ENCODE results near the gene CYP27B1.

Gene CYP27B1

DNA sequence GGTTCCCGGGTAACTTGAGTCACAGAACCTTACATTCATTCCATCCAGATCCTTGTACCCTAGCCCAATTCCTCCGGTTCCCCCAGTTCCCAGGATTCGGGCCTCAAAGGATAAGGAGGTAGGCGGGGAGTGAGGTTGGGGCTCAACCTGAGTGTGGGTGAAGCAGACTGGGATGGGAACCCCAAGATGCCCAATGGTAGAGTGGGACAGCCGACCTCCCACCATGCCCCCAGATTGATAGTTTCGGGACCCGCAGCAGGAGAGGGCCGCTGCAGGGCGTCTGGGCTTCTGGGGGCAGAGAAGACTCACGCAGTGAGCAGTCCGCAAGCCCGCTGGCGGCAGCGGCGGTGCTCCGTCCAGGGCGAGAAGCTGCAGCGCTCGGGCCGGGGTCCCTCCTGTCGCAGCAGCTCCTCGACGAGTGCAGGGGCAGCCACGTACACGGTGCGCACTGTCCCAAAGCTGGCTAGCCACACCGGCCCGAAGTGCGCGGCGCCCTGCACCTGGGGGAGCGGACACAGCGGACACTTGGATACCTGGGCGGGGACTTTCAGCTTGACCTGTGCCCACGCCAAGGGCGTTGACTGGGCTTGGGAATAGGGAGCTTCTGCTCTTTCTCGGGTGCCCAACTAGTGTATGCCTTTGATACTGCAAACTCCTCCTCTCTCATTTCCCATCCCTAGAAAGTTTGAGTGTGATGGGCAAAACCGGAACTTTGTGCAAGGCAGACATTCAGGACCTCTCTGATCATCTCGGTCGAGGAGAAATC lies 997 bp downstream of the CYP27B1 start:
- DNase-seq (ENCODE audit: low read depth, low spot score): no peak

DNA sequence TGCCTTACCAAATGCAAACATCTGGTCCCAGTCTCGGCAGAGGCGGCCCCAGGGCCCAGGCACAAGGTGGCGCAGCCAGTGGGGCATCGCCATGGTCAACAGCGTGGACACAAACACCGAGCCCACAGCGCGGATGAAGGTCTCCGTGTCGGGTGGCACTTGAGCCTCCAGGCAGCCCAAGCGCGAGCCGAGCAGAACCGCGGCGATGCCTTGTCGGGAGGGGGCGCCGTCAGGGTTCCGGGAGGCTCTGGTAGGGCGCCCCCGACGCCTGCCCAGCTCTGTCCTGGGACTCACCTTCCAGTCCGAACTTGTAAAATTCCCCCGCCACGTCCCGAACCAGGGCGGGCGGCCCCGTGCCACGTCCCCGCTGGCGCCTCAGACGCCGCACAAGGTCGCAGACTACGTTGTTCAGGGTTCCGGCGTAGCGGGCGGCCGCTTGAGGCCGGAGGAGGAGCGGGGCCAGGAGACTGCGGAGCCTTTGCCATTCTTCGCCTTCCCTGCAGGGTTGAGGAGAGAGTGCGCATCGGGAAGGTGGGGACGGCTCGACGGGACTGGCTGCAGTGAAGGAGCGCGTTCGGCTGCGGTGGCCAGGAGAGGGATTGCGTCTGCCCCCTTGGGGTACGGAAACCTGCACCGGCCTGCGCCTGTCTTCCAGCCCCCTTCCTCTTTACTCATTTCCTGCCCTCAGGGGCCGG lies 1.7 kb downstream of the CYP27B1 start:
- DNase-seq (ENCODE audit: low read depth, low spot score): no peak

DNA sequence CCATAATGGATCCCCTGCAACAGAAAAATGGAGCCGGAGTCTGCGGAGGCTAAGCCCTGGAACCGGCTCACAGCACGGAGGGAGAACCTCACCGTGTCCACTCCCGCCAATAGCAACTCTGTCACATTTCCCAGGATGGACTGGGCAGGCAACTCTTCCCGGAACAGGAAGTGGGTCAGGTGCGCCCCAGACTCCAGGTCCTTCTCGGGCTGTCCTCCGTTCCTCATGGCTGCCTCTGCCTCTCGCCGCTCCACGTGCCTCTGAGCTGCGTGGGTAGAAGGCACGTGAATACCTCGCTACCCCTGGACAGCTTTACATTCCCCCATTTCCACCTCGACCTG lies 2.2 kb downstream of the CYP27B1 start:
- DNase-seq (ENCODE audit: low read depth, low spot score): no peak

DNA sequence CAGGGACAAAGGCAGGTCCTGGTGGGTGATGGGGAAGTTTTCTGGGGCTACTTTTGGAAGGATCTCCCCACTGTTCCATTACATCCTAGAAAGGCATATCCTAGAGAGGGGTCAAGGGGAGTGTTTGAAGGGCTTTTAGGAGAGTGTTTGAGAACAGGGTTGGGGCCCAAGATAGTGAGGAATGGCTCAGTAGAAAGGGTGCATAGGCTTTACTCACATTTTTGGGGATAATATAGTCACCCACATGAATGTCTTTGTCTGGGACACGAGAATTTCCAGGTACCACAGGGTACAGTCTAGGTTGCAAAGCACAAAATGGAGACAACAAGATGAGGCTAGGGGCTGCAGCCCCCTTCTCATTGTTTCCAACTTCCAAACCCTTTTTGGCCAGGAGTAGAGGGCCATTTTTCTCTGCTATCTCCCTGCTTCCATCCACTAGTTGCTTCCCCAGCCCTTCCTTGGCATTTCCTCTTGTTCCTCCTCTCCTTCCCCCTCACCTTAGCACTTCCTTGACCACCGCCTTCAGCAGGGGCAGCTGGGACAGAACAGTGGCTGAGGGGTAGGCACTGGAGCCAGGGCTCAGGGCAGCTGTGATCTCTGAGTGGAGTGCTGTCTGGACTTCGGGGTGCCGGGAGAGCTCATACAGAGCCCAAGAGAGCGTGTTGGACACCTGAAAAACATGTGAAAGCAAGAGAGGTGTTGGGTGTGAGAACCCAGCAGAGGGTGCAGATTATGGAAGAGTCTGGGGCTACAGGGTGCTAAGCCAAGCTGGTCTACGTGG lies 2.8 kb downstream of the CYP27B1 start:
- no peak for DNase-seq (ENCODE audit: low read depth, low spot score)

DNA sequence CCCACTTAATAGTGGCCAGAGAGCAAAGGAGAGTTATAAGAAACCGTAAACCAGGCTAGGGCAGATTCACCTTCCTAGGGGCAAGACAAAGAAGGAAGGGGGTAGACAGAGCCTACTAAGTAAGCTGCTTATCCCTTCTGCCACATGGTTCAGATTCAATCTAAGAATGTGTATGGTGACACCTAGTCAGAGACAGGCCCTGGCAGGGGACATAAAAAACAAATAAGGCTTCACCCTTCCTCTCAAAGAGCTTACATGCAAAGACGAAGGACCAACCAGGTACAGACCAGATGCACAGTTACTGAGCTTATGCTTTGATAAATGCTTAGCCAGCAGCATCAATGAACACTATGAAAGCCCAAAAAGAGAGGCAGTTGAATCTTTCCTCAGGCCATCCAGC lies 4.4 kb downstream of the CYP27B1 start:
- DNase-seq (ENCODE audit: low read depth, low spot score): no peak

DNA sequence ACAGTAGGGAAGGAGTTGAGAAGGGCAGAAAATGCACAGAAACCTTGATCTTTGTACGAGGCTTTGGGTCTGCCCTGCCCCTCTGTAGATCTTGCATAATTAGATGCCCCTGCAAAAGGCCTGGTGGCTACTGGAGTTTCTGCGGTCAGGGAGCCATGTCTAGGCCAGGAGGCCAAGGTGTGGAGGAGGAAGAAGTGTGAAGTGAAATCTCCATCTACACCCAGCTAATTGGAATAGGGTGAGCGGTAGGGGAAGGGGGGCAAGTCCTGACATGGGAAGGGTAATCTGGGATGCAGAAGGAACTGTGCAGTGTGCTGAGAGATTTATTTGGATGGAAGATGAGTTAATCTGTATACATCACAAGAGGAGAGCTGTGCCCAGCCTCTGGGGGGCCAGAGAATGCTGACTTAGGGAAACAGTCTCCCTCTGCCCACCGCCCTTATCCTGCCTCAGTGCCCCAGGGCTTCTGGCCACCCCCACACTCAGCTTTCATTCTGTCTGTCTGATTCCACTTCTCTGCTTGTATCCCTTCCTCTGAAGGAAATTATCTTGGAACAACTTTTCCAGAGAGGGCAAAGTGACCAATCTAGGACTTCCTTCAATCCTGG lies 5.4 kb downstream of the CYP27B1 start:
- DNase-seq (ENCODE audit: low read depth, low spot score): no peak

DNA sequence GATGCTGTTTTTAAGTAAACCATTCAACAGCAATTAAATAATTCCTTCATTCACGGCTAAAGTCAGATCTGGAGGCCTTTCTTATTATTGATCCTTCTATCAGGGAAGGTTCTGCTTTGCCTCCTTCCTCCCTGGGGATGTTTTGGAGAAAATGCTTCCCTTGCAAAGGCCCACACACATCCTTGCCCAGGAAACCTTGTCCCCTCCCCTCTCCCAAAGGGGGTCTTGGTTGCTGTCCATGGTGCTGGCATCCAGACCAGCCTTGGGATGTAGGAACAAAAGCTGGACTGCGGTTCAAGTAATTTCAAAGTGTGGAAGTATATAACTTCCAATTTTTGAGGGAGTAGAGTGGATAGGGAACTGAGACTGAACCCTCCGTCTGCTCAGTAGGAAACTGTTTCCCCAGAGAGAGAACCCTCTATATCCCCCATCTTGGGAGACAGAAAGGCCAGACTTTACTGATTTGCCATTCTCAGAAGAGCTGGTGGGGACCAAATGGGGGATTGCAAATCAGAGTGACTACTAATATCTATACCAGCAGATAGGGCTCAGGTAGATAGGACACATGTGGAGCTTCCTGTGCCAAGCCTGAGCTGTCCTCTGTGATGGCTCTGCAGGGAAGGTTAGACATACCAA lies 6.4 kb downstream of the CYP27B1 start:
- DNase-seq (ENCODE audit: low read depth, low spot score): no peak

DNA sequence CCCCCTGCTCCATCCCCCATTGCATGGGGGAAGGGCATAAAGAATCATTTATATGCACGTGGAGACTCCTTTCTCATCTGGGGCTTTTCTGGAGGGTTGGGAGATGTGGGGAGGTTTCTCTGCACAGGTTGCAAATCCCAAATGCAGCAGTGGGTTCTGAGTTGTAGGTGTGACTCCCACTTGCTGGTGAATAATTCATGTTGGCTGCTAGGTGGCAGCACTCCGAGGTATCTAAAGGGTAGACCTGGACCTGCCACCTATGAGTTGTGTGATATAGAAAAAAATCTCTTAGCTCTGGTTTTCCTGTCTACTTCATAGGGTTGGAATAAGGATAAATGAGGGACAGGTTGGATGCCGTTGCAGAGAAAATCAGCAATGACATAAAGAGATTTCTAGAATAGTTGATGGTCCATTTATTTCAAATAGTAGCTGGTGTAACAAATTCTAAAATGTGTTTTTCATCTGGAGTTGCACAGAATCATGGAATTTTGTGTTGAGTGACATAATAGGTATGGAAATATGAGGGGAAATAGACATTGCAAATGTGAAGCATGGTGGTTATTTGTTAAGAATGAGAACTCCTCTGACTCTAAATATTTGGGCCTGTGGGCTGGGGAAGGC lies 7.4 kb downstream of the CYP27B1 start:
- no peak for DNase-seq (ENCODE audit: low read depth, low spot score)

DNA sequence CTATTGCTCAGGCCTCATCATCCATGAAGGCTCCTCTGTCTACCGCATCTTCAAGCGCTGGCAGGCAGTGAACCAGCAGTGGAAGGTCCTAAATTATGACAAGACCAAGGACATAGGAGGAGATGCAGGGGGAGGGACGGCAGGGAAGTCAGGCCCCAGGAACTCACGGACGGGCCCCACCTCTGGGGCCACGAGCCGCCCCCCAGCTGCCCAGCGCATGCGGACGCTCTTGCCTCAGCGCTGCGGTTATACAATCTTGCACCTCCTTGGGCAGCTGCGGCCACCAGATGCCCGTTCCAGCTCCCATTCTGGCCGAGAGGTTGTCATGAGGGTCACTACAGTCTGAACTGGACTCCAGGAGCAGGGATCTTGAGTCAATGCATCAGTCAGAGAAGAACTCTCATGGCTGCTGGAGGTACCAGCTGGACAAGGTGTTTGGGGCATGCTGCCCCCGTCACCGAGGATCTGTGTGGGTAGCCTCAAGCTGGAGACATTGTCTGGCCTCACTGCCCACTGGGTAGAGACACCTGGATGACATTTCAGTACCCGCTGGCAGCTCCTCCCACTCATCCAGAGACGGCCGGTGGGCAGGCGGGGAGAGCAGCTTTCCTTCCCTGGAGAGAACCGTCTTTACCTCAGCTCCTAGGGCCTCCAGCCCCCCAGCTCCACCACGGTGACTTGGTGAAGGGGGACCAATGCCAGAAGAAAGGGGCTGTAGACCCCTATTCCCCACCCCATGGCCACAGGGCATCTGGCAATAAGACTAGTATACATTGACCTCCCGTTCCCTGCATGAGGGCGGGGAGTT lies 8.1 kb downstream of the CYP27B1 start:
- no peak for DNase-seq (ENCODE audit: low read depth, low spot score)

DNA sequence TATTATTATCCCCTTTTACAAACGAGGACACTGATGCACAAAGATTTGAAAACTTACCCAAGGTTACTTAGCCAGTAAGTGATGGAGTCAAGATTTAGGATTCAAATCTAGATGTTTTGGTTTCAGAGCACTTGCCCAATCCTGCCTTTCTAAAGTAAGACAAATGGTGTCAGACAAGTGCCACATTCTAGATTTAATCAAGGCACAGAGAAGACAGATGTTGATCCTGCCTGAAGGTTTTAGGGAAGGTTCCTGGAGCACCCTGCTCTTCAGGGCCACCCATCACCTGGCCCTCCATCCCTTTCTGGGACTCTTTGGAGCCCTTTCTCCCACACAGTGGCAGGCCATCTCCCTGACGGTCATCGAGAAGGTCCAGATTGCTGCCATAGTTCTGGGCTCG lies 9.1 kb downstream of the CYP27B1 start:
- DNase-seq (ENCODE audit: low read depth, low spot score): no peak

DNA sequence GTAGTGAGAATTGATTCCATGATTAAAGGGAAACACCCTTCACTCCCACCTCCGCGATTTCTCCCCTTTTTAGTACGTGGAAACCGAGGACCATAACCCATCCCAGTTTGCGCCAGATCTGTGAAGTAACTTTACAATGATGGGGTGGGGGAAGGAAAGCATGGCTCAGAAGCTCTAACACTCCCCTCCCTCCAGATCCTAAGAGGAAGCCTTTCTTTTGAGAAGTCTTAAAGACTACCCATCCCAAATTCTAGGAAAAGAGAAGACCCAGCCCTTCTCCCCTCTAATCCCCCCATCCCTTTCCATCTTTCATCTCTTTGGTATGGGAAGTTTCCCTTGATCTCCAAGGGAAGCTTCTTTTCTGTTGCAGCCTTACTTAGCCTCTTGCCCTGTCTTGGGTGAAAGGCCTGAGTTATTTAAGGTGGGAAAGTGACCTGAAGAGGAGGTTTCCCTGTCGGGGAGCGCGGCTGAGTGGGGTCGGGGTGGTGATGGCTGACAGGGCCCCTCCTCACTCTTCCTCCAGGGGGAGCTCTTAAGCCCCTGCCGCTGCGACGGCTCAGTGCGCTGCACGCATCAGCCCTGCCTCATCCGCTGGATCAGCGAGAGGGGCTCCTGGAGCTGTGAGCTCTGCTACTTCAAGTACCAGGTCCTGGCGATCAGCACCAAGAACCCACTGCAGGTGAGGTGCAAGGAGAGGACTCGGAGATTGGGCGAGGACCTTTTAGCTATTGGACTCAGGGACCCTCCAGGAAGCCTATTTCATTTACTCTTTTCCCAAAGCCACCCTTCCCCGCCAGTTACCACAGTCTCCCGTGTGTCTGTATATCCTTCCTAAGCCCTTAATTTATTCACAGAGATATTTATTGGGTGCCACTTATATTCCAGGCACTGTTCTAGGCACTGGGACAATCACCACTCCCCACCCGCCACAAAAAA lies 10.2 kb downstream of the CYP27B1 start:
- no peak for DNase-seq (ENCODE audit: low read depth, low spot score)

DNA sequence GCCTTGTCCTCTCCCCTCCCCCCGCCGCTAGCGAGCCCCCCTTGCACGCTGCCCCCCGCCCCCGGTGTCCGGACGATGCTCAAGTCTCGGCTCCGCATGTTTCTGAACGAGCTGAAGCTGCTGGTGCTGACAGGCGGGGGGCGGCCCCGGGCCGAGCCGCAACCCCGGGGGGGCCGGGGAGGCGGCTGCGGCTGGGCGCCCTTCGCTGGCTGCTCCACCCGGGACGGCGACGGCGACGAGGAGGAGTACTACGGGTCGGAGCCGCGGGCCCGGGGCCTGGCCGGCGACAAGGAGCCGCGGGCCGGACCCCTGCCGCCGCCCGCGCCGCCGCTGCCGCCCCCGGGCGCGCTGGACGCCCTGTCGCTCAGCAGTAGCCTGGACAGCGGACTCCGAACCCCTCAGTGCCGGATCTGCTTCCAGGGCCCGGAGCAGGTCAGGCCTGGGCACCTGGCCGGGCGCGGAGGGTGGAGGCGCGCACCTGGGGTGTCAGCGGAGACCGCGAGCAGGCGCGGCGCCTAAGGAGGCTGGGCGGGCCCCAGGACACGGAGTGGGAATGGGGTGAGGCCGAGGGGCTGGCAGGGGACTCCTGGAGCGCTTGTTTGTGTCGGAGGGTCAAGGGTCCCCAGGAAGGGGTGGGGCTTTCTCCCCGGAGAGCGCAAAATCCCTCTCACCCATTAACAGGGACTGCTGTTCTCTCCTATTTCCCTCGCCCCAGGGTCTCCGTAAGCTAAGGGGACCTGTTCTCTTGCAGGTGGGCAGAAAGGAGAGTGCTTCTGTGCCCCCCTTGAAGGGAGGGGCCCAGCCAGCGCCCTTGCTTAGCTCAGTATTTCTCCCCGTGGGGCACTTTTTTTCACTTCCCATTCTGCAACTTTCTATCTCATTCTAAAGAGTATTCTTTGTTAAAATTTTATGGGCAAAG lies 11.2 kb downstream of the CYP27B1 start:
- no peak for DNase-seq (ENCODE audit: low read depth, low spot score)

DNA sequence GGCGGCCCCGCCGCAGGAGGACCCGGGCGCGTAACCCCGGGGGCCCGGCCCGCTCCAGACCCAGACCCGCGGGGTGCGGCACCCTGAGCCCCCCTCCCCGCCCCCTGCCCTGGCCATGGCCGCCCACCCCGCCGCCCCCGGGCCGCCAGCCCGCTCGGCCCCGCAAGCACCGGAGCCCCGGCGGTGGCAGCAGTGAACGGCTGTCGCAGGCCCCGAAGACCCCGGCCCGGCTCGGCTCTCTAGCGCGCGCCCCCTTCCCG lies 11.8 kb downstream of the CYP27B1 start:
- no peak for DNase-seq (ENCODE audit: low read depth, low spot score)

DNA sequence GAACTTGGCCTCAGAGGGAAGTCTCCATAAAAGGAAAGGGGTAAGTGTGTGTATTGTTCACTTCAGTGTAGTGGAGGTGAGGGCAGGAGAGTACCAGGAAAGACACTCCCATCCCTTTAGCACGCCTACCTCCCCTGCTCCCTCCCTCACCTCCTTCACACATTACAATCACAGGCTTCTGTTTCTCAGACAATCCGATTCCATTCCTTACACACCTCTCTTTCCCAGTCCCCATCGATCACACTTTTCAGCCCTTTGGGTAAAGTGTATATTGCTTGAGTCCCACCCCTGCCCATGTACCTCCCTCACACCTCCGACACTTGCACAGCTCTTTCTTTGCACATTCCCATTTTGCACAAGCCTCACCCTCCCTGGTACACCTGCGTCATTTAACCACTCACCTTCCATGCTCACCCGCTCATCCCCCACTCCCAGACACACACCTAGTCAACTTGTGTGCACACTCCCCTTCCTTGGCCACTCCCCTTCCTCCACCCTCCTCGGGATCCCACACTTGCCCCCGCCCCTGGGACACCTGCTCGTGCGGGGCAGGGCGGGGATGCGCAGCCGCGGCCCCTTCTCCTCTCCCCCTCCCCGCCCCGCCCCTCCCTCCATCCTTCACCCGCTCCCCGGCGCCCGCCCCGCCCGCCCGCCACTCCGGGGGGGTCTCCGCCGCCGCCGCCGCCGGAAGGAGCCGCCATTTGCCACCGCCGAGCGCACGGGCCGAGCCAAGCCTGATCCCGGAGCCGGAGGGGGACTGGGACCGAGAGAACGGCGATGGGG lies 12.3 kb downstream of the CYP27B1 start, which contains the start of gene MARCHF9:
MARCHF9 (plus strand) TSS at position 693 of the 783 bp plus-strand sequence. CDS start 426 bp downstream, outside the sequence.
- DNase-seq (ENCODE audit: low read depth, low spot score): no peak

DNA sequence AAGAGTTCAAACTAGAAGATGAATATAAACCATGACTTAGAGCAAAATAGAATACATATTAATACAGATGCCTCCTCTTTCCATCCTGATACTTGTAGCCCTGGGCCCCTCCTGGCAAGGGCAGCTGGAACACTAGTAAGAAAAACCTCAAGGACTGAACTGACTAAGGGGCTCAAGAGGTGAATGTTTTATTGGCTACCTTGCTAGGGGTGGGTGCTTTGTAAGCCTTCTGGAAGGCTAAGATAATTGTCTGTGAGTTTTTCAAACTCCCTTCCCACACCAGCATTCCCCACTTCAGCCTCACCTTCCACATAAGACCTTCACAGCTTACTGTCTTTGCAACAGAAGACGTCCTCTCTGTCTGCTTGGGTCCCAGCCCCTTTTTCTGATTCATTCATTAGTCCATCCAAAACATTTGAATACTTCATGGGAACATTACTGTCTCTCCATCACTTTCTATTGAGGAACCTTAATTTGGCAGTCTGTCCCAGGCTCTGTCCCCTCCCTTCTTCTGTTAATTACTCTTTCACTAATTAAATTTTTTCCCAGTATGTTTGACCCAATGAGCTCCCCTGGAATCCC lies 13.0 kb downstream of the CYP27B1 start:
- DNase-seq (ENCODE audit: low read depth, low spot score): no peak

DNA sequence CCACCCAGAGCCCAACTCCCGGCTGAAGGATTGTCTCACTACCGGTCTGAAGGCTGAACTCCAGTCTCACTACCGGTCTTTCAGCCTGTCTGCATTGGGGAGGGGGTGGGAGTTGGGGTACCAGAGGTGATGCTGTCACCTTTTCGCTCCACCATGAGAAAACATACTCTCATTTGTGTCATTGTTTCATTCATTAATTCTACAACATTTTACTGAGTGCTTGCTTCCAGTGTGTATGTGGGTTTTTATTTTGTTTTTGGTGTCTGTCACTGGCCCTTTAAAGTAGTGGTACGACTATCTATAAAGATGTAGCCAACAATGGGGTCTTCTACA lies 14.2 kb downstream of the CYP27B1 start:
- DNase-seq (ENCODE audit: low read depth, low spot score): no peak
